ENCODE measurements around the gene MLX.
"Not testable (repeated sequence)": the region's sequence is repeated elsewhere in the genome, so short reads cannot be mapped to it uniquely, and the experiment has no call there.

The MLX gene

DNA sequence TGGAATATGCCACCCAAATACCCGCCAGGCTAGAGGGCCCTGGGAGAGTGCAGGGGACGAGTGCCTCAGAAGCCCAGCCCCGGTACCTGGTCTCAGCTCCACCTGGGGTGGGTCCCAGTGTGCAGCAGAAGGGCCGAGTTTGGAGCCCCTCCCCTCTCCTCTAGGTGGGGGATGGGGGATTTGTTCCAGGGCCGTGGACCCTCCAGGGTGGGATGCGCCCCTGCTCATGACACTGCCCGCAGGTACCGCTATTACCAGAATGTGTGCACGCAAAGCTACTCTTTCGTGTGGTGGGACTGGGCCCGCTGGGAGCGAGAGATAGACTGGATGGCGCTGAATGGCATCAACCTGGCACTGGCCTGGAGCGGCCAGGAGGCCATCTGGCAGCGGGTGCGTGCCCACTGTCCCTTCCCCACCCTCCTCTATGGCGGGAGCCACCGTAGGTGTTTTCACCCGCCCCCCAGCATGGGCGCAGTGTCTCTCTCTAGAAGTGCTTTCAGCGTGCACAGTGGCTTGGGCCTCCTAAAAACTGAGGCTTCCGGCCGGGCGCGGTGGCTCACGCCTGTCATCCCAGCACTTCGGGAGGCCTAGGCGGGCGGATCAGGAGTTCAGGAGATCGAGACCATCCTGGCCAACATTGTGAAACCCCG is 29.6 kb upstream of the MLX start:
- DNase-seq: no peak

GRCh38 chr17:42537826-42538451 is 29.0 kb upstream of the MLX start:
- no peak for DNase-seq

GRCh38 chr17:42538482-42538881 is 28.4 kb upstream of the MLX start:
- DNase-seq: no peak

GRCh38 chr17:42540558-42540957 is 26.3 kb upstream of the MLX start:
- DNase-seq: not testable (repeated sequence)

DNA sequence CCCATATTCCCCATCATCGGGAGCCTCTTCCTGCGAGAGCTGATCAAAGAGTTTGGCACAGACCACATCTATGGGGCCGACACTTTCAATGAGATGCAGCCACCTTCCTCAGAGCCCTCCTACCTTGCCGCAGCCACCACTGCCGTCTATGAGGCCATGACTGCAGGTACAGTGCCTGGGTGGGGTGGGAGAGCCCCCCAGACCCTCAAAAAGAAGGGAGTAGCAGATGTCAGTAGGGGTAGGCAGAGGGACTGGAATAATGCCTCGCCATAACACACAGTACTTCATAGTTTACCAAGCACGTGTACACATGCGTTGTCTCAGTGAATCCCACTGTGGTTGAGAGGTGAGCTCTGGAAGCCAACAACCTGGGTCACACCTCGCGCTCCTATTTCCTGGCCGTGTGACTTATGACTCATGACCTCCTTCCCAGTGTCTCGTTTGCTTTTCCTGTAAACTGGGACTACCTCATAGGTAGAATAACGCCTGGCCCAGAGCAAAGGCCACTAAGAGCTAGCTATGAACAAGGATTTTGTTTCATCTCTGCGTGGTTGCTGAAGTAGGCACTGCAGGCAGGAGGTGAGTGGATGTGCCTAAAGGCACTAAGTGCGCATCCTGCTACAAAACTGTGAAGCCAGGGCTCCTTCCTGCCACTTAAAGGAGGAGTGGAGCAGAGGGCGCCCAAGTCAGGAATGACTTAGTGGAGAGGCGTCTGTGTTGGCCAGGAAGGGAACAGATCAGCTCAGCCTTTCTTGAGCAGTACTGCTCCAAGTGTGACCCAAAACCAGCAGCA is 25.7 kb upstream of the MLX start:
- DNase-seq: no peak

- no peak for DNase-seq
Measured at GRCh38 chr17:42543190-42544079, 23.5 kb upstream of the MLX start.

DNA sequence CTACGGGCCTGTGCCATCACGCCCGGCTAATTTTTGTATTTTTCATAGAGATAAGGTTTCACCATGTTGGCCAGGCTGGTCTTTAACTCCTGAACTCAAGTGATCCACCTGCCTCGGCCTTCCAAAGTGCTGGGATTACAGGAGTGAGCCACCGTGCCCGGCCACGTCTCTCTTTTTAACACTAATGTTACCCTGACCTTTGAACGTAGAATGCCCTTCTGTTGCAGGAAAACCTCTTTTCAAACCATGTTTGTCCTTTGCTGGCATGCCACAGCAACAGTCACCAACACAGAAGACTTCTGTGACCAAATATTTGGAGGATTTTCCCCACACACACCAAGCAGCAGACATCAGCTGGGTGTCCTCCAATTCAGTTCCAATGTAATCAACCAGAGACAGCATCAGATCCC is 22.0 kb upstream of the MLX start:
- DNase-seq: no peak

DNA sequence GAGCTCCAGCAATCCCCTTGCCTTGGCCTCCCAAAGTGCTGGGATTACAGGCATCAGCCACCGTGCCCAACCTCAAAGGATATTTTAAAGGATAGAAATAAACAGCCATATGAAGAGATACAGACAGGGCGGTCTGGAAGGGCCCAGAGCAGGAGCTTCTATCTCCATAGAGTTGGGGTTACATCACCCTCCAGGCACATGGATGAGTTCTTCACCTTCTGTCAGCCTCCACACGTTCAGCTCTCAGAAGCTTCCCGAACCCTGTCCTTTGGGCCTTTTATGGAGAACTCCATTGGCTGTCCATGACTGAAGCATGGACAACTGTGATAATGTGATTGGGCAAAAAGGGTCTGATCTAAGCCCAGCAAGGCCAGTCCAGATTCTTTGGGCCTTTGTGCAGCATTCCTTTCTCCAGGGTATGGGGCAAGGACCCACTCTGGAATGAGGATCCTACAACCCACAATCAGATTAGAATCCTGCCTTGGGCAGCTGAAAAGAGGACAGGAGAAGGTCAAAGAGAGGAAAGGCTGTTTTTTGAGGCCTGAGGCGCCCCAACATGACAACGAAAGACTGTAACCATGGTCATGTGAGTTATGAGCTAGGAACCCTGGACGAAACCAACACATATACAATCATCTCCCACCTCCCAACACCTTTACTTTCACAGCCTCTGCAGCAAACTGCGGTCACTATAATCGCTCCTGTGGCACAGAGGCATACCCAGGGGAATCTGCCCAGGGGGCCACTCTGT is 21.0 kb upstream of the MLX start:
- not testable (repeated sequence) for DNase-seq

DNA sequence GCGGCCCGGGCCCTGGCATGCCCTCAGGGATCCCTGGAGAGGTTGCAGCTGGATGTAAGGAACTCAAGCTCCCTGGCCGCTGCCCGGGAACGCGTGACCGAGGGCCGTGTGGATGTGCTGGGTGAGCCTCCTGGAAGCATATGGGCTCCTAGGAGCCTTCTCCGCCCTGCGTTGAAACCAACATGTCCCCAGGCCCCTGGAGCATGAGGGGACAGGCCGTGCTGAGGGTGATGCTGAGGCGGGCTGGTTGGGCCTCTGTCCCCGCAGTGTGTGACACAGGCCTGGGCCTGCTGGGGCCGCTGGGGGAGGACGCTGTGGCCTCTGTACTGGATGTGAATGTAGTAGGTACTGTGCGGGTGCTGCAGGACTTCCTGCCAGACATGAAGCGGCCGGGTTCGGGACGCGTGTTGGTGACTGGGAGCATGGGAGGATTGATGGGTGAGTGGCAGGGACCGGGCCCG is 19.9 kb upstream of the MLX start:
- no peak for DNase-seq

- DNase-seq: no peak
Measured at GRCh38 chr17:42547698-42548069, 19.2 kb upstream of the MLX start.

- DNase-seq: no peak
Measured at GRCh38 chr17:42548070-42548837, 18.6 kb upstream of the MLX start.

DNA sequence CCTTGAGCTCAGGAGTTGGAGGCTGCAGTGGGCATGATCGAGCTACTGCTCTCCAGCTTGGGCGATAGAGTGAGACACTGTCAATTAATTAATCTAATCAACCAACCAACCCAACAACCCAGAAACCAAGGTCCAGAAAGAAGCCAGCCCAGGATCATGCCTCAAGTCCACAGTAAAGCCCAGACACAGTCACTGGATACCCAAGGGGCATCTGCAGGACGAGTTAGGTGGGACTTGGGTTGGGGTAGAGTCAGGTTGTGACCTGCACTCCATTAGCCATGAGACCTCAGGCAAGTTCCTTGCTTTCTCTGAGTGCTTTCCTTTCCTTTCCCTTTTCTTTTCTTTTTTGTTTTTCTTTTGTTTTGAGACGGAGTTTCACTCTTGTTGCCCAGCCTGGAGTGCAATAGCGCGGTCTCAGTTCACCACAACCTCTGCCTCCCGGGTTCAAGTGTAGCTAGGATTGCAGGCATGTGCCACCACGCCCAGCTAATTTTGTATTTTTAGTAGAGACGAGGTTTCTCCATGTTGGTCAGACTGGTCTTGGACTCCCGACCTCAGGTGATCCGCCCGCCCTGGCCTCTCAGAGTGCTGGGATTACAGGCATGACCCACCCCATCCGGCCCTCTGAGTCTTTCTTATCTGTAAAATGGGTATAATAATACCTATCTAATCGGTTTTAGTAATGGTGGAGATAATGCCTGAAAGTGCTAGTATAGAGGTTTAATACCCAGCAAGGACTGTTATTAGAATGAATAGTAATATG is 17.7 kb upstream of the MLX start:
- DNase-seq: no peak

DNA sequence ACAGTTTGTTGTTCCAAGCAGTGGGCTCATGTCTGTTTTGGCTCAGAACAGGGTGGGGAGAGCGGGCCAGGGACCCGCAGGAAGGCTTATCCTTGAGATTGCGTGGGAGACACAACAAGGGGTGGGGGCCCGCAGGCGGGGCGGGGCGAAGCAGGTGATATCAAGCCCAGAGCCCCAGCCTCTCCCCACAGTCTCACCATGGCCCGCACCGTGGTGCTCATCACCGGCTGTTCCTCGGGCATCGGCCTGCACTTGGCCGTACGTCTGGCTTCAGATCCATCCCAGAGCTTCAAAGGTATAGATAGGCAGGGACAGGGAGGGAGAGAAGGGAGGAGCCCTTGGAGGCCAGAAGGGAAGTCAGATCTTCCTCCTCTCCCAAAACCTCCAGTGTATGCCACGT is 14.2 kb upstream of the MLX start, which contains the start of gene HSD17B1:
Gene HSD17B1, plus strand, starts transcription at position 188 of the 400 bp plus-strand sequence. Its CDS starts 11 bp downstream, at position 199.
- DNase-seq: not testable (repeated sequence)

DNA sequence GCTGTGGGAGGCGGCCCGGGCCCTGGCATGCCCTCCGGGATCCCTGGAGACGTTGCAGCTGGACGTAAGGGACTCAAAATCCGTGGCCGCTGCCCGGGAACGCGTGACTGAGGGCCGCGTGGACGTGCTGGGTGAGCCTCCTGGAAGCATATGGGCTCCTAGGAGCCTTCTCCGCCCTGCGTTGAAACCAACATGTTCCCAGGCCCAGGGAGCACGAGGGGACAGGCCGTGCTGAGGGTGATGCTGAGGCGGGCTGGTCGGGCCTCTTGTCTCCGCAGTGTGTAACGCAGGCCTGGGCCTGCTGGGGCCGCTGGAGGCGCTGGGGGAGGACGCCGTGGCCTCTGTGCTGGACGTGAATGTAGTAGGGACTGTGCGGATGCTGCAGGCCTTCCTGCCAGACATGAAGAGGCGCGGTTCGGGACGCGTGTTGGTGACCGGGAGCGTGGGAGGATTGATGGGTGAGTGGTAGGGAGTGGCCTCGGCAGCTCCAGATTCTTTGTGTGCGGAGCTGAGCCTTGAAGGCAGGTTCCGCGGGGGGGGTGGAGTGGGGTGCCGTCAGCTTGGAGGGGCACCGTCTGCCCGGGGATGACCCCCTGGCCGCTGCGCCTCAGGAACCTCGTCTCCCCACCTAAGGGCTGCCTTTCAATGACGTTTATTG is 13.6 kb upstream of the MLX start:
- DNase-seq: no peak

DNA sequence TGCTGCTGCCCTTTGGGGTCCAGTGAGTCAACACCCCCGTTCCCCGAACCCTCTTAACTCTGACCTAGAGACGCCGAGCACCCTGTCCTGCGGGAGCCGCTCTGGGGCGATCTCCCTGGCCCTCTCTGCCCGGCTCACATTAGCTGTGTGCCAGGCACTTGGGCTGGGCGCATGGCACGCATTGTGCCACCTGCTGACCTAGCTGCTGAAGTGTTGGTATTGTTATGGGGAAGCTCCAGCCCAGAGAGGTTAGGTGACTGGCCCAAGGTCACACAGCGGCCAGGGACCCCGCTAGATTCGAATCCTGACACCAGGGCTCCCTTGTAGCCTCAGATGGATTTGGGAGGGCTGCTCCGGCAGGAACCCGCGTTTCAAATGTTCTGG is 13.0 kb upstream of the MLX start:
- DNase-seq: no peak

DNA sequence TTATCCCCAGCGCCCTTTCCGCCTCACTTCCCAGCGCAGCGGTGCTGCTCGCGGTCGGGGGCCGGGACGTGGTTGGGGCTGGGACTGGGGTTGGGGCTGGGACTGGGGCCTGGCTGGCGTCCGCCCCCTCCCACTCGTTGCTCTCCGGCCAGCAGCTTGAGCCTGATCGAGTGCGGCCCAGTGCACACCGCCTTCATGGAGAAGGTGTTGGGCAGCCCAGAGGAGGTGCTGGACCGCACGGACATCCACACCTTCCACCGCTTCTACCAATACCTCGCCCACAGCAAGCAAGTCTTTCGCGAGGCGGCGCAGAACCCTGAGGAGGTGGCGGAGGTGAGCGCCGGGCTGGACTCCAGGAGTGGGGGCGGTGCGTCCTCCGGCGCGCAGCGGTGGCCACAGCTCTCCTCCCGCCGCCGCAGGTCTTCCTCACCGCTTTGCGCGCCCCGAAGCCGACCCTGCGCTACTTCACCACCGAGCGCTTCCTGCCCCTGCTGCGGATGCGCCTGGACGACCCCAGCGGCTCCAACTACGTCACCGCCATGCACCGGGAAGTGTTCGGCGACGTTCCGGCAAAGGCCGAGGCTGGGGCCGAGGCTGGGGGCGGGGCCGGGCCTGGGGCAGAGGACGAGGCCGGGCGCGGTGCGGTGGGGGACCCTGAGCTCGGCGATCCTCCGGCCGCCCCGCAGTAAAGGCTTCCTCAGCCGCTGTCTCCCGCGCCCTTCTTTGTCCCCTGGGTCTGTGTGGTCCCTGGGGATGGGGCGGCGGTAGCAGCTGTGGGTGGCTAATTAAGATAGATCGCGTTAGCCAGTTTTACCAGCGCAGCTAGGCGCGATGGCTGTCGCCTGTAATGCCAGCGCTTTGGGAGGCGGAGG is 12.4 kb upstream of the MLX start:
- no peak for DNase-seq

DNA sequence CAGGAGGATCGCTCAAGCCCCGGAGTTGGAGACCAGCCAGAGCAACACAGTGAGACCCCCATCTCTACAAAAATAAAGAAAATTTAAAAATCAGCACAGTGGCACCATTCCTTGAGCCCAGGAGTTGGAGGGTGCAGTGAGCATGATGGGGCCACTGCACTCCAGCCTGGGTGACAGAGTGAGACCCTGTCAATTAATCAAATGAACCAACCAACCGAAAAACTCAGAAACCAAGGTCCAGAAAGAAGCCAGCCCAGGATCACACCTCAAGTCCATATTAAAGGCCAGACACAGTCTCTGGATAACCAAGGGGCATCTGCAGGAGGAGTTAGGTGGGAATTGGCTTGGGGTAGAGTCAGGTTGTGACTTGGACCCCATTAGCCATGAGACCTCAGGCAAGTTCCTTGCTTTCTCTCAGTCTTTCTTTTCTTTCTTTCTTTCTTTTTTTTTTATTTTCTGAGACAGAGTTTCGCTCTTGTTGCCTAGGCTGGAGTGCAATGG is 11.7 kb upstream of the MLX start:
- DNase-seq: no peak

DNA sequence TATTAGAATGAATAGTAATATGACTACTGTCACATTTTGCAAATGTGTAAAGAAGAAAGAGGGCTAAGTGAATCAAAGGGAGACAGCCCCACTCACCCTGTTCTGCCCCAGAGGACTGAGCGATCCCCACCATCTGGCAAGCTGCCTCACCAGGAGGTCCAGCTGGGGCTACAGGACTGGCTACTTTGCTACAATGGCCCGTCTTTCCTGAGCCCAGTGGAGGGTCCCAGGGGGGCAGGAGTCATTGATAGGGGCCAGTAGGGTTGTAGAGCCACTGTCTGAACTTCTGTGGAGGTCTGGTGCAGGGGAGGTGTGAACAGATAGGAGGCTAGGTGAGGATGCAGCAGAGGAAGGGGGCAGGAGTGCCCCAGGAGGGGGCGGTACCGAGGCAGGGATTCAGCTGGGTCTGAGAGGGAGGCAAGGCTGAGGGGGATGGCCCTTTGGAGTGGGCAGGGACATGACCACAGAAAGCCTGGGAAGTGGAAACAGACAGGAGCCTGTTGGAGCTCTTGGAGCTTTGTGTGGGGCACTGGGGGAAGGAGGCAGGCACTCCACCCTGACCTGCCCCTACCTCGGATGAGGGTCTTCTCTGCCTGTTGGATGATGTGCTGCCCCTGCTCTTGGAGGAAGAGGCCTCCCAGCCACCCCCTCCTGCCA is 10.8 kb upstream of the MLX start:
- DNase-seq: not testable (repeated sequence)
